ENCODE measurements around the gene THEMIS.

- TF ChIP-seq CTCF (IDR thresholded peaks at IDR 0.05) (no peak), POLR2A (IDR thresholded peaks at IDR 0.05) (no peak), POLR2AphosphoS5 (IDR thresholded peaks at IDR 0.05) (no peak)
Observed at GRCh38 chr6:127710668-127711067, 190.2 kb downstream of the THEMIS start.
